Anterior cingulate cortex (tissue), 58 donors: ENCODE measurements around the gene LMAN2.

Source experiments
- DNase-seq, 58 donors: peaks; one replicate each; lab custom pipeline; 2025; lab: John Stamatoyannopoulos, UW

The LMAN2 gene

DNA sequence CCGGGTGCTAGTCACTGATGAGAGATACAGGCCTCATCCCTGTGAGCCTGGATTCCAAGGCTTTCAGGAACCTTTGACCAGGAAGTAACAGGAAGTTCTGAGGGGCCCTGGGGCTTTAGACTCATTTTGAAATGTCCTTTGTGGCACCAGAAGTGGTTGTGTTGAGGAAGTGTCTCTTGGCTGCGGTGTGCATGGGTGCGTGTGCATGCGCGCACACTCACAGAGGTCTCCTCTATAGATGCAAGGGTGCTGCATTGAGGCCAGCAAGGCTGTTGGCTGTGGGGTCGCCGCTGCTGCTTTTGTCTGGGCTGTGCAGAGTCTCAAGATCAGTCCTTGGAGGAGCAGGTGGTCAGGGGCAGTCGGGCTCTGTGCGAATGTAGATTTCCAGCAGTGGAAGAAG, 55.5 kb downstream of the LMAN2 start:
- no peak for DNase-seq

DNA sequence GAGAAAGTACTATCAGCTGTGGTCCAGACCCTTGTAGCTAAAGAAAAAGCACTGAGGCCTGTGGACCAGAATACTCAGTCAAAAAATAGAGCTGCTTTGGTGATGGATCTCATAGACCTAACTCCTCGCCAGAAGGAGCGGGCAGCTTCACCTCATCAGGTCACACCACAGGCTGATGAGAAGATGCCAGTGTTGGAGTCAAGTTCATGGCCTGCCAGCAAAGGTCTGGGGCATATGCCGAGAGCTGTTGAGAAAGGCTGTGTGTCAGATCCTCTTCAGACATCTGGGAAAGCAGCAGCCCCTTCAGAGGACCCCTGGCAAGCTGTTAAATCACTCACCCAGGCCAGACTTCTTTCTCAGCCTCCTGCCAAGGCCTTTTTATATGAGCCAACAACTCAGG, 56.8 kb downstream of the LMAN2 start:
- no peak for DNase-seq

DNA sequence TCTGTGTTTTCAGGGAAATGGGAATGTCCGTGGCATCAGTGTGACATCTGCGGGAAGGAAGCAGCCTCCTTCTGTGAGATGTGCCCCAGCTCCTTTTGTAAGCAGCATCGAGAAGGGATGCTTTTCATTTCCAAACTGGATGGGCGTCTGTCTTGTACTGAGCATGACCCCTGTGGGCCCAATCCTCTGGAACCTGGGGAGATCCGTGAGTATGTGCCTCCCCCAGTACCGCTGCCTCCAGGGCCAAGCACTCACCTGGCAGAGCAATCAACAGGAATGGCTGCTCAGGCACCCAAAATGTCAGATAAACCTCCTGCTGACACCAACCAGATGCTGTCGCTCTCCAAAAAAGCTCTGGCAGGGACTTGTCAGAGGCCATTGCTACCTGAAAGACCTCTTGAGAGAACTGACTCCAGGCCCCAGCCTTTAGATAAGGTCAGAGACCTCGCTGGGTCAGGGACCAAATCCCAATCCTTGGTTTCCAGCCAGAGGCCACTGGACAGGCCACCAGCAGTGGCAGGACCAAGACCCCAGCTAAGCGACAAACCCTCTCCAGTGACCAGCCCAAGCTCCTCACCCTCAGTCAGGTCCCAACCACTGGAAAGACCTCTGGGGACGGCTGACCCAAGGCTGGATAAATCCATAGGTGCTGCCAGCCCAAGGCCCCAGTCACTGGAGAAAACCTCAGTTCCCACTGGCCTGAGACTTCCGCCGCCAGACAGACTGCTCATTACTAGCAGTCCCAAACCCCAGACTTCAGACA, 57.5 kb downstream of the LMAN2 start:
- no peak for DNase-seq

DNA sequence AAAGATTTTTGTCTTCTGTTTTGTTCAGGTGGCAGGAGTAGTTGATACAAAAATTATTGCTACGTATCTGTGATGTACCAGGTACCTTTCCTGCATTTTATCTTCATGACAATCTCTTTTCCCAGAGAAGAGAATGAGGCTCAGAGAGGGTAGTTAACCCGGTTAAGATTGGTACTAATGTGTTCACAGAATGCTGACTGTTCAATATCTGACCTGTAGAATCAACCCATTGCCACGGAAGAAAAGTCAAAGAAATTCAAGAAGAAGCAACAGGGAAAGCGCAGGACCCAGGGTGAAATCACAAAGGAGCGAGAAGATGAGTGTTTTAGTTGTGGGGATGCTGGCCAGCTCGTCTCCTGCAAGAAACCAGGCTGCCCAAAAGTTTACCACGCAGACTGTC, 59.7 kb downstream of the LMAN2 start:
- DNase-seq = no peak

DNA sequence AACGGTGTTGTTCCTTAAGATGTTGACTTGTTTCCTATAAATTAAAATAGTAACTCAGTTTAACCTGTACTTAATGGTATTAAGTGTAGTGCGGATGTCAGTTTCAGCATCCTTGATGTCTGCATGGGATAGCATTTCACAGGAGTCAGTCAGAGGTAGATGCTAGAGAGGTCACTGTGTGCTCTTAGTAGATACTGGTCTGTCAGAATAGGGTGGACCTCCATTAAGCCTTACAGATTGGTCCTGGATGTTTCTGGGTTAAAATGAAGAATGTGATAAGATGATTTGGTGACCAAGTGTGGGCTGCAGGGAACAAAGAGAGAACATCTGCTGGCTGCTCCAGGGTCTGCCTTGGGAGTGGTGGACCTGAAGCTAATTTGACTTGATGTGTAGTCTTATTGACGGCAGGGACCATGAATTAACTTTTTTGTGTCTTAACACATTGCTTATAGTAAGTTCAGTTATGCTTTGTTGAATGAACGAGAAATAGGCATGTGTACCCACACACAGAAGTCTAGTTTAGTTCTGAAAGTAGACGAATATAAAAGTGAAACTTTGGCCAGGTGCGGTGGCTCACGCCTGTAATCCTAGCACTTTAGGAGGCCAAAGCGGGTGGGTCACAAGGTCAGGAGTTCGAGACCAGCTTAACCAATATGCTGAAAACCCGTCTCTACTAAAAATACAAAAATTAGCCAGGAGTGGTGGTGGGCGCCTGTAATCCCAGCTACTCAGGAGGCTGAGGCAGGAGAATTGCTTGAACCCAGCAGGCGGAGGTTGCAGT, 60.5 kb downstream of the LMAN2 start:
- no peak for DNase-seq

DNA sequence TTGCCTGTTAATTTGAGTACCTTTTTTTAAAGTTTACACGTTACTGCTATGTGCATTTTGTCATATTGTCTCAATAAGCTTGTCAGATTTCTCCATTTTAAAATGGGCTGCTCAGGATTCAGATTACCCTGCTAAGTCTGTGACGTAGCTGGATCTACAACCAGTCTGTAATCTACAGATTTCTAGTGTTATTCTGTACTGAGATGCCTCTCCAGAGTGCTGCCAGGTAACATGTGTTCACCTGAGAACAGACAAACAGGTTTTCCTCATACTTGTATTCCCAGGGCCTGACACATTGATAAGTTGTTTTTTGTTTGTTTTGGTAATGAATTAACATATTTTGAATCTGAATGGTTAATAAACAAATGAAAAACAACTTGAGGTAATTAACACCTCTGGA, 63.3 kb downstream of the LMAN2 start:
- DNase-seq = no peak
